HUES64 (cell line): Measurements from ENCODE around the gene ELFN2.
"Not testable (repeated sequence)": the region's sequence is repeated elsewhere in the genome, so short reads cannot be mapped to it uniquely, and the experiment has no call there.

Experiments used
- H3K27ac ChIP-seq: 2 replicates; pipeline ENCODE4 v1.7.0; 2013; ENCODE audit warnings: low read depth, low read length, inconsistent platforms
- H3K27me3 ChIP-seq: 2 replicates; pipeline ENCODE4 v1.6.1; 2013; ENCODE audit warnings: mild to moderate bottlenecking, low read length; ENCODE audit not compliant: insufficient read depth
- H3K36me3 ChIP-seq: 2 replicates; pipeline ENCODE4 v1.6.1; 2013; ENCODE audit warnings: mild to moderate bottlenecking, low read length; ENCODE audit not compliant: insufficient read depth
- H3K4me1 ChIP-seq: 2 replicates; pipeline ENCODE4 v1.6.1; 2013; ENCODE audit warnings: mild to moderate bottlenecking, low read length, moderate library complexity; ENCODE audit not compliant: insufficient read depth
- H3K4me3 ChIP-seq: 2 replicates; pipeline ENCODE4 v1.5.1; 2013; ENCODE audit warnings: mild to moderate bottlenecking, low read length, moderate library complexity
- H3K9ac ChIP-seq: 2 replicates; pipeline ENCODE4 v1.6.1; 2013; ENCODE audit warnings: mild to moderate bottlenecking, low read depth, low read length
- H3K9me3 ChIP-seq: 2 replicates; pipeline ENCODE4 v1.6.1; 2013; ENCODE audit warnings: low read depth, low read length; ENCODE audit not compliant: insufficient read depth
- WGBS: fragments of 150-250, 120-280 bp; methylation state at CpG from one replicate; pipeline ENCODE4 v1.1.7; 2013; ENCODE audit warnings: missing lambda C conversion rate; 5-methylcytosine and 5-hydroxymethylcytosine counted together

ELFN2 gene

DNA sequence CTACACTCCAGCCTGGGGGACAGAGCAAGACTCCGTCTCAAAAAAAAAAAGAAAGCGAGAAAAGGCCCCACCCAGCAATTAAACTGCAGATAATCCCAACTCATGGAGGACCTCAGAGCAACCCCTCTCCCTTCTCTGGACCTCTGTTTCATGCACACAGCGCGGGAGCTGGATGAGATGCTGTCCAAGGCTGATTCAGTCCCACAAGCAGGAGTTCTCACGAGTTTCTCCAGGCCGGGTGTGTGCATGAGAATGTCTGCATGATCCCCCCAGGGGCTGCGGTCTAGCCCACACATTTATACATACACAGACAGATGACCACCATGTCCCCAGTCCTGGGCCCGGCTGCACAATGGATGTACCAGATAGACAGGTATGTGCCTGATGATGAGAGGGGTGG is 19.4 kb downstream of the ELFN2 start:
- no peaks in the 10 kb centered on the region for H3K36me3 ChIP-seq
- H3K9me3 ChIP-seq = no peaks in the 10 kb centered on the region
- no peak overlapping the region for H3K4me3 ChIP-seq
- H3K27me3 ChIP-seq = no peaks in the 10 kb centered on the region
- no peaks in the 10 kb centered on the region for H3K4me1 ChIP-seq
- no peak overlapping the region for H3K9ac ChIP-seq
- H3K27ac ChIP-seq = no peak overlapping the region
- 89% methylated on average over 8 of the region's 8 CpGs for WGBS

DNA sequence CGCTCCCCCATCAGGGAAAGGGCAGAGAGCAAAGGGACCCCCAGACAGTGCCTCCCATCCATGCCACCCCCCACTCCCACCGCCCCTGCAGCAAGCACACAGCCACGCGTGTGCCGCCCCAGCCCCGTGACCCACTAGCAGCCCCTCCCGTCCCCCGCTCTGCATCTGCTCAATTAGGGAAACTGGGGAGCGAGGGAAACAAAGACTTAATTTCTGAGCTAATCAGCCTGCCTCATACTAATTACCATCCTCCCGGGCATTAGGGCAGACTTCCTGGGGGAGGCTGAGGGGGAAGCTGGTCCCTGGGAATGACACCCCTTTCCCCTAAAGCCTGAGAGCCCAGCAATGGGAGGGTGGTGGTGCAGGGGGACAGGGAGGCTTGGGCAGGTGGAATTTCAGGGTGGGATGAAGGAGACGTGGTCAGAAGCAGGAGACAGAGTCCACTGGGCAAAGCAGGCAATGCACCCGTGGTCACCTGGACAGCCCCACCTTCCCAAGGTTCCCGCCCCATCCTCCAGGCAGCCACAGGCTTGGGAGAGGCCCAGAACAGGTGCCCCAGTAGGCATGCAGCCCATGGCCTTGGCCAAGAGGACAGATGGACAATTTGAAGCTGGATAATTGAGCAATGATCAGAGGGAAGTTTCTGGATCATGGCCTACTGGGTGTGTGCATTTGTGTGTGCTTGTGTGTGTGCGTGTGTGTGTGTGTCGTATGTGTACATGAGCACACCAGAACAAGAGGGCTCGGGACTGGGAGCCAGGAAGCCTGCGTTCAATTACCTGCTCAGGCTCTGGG is 20.6 kb downstream of the ELFN2 start:
- no peak overlapping the region for H3K27ac ChIP-seq
- no peaks in the 10 kb centered on the region for H3K9me3 ChIP-seq
- no peaks in the 10 kb centered on the region for H3K36me3 ChIP-seq
- H3K9ac ChIP-seq = no peak overlapping the region
- 93% methylated on average over 16 of the region's 17 CpGs for WGBS
- H3K4me1 ChIP-seq = no peaks in the 10 kb centered on the region
- H3K27me3 ChIP-seq = no peaks in the 10 kb centered on the region
- H3K4me3 ChIP-seq = no peak overlapping the region

DNA sequence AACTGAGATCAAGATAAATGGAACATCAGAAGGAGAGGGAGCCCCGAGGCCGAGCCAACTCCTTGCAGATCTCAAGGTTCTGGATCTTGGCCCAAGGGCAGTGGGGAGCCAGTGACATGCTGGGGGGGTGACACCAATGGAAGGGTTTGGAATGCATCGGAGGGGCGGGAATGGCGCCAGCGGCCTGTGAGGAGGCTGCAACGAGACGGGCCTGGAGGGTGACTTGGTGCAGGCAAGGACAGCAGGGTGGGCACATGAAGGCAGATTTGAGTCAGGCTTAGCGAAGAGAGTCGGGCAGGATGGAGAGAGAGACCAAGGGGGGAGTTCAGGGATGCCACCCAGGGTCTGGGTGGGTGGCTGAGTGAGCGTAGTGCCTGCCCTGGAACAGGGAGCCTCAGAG is 23.2 kb downstream of the ELFN2 start:
- H3K9ac ChIP-seq = no peak overlapping the region
- H3K36me3 ChIP-seq = no peaks in the 10 kb centered on the region
- H3K9me3 ChIP-seq = no peaks in the 10 kb centered on the region
- no peak overlapping the region for H3K27ac ChIP-seq
- WGBS = 93% methylated on average over 11 of the region's 11 CpGs
- no peak overlapping the region for H3K4me3 ChIP-seq
- no peaks in the 10 kb centered on the region for H3K4me1 ChIP-seq
- H3K27me3 ChIP-seq = no peaks in the 10 kb centered on the region

DNA sequence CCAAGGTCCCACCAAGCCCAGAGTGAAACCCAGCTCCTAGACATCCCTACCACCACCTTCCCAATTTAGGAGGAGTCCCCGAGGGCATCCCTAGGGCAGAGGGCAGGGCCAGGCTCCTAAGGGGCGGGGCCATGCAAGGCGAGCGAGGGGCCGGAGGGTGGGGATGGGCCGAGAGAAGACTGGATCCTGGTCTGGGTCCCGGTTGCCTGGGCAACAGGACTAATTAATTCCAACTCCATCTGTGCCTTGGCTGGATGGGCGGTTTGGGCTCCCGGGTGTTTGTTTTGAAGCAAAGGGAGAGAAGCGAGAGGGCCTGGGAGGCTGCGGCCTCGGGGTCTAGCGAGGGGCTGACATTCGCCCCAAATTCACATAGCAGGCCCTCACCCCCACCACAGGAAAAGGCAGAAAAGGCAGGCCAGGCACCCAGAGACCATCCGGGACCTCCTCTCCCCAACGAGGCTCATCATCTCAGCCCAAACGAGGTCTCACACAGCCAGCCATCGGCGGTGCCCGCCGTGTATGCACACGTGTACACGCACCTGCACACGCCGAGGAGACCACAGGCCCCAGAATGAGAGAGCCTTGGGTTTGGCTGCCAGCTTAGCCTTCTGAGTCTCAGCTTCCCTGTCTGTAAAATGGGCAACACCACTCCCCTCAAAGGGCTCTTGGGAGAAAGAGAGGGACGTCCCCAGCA is 23.9 kb downstream of the ELFN2 start:
- no peaks in the 10 kb centered on the region for H3K36me3 ChIP-seq
- H3K9ac ChIP-seq = no peak overlapping the region
- 65% methylated on average over 25 of the region's 26 CpGs for WGBS
- no peak overlapping the region for H3K4me3 ChIP-seq
- no peaks in the 10 kb centered on the region for H3K27me3 ChIP-seq
- H3K4me1 ChIP-seq = no peaks in the 10 kb centered on the region
- no peak overlapping the region for H3K27ac ChIP-seq
- H3K9me3 ChIP-seq = no peaks in the 10 kb centered on the region

DNA sequence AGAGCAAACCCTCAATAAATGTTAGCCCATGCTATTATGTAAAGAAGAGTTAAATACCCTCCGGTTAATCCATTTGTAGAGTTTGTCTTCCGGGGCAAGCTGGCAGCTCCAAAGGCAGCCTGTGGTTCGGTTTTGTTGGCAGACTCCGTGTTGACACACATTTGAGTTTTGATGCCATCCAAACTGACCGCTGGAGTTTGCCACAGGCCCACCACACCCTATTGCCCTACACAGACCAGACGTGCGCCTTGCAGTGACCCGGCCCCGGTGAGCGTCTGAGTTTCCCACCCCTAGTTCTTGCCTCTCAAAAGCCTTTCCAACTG is 25.1 kb downstream of the ELFN2 start:
- H3K9me3 ChIP-seq = no peaks in the 10 kb centered on the region
- H3K9ac ChIP-seq = no peak overlapping the region

DNA sequence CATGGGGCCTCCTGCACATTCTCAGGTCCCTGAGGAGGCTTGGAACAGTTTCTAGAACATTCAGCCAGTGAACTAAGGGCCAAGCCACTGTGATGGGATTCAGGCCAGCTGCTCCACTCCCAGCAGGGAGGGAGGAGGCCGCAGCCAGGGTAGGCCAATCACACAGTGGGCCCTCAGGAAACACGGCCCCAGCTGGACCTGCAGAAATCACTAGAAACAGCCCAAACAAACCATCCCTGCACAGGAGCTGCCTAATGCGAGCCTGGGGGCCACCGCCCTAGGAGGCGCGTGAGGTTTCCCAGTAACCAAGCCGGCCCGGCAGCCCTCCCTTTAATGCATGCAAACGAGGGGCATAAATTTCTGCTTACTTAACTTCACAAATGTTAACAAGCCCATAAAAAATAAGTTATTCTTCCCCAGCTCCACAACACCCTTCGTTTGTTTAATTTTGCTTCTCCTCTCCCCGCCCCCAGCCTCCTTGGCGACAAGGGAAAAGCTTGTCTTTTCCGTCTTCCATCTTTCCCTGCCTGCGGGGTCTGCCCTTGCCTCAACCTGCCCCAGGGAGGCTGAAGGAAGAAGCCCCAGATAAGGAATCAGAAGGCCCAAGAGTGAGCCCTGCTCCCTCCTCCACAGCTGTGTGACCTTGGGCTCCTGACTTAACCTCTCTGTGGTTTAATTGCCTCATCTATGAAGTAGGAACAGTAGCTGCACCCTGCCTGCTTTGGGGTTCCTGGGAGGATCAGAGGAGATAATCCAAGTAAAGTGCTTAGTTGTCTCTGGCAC is 25.7 kb downstream of the ELFN2 start:
- H3K36me3 ChIP-seq = no peaks in the 10 kb centered on the region
- no peak overlapping the region for H3K4me3 ChIP-seq
- 74% methylated on average over 14 of the region's 14 CpGs for WGBS
- no peak overlapping the region for H3K9ac ChIP-seq
- no peaks in the 10 kb centered on the region for H3K4me1 ChIP-seq
- no peaks in the 10 kb centered on the region for H3K9me3 ChIP-seq
- H3K27ac ChIP-seq = no peak overlapping the region
- H3K27me3 ChIP-seq = no peaks in the 10 kb centered on the region

More for the DNA sequence above, 25.1 kb downstream of the ELFN2 start:
- Histone ChIP-seq H3K36me3 (no peaks in the 10 kb centered on the region), H3K4me3 (no peak overlapping the region), H3K4me1 (no peaks in the 10 kb centered on the region), H3K27ac (no peak overlapping the region), H3K27me3 (no peaks in the 10 kb centered on the region)
- whole genome bisulfite sequencing = 92% methylated on average over 10 of the region's 10 CpGs

DNA sequence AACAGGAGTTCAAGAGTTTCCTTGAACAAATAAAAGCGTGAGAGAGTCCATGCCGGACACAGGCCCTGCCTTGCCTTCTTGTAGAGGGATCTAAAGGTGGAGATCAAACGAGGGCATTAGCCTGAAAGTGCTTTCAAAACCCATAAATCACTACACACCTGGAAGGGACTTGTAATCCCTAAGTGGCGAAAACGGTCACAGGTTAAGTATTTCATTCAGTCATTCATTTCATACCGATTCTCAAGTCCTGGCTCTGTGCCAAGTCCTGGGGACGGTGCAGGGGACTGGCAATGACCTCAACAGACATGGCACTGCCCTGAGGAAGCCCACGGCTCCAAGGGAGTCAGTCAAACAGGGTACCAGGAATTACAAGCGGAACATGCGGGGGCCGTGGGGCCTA is 26.6 kb downstream of the ELFN2 start:
- no peaks in the 10 kb centered on the region for H3K27me3 ChIP-seq
- no peak overlapping the region for H3K4me3 ChIP-seq
- H3K9me3 ChIP-seq = no peaks in the 10 kb centered on the region
- H3K27ac ChIP-seq = no peak overlapping the region
- no peaks in the 10 kb centered on the region for H3K36me3 ChIP-seq
- no peaks in the 10 kb centered on the region for H3K4me1 ChIP-seq
- no peak overlapping the region for H3K9ac ChIP-seq
- 86% methylated on average over 11 of the region's 11 CpGs for WGBS

DNA sequence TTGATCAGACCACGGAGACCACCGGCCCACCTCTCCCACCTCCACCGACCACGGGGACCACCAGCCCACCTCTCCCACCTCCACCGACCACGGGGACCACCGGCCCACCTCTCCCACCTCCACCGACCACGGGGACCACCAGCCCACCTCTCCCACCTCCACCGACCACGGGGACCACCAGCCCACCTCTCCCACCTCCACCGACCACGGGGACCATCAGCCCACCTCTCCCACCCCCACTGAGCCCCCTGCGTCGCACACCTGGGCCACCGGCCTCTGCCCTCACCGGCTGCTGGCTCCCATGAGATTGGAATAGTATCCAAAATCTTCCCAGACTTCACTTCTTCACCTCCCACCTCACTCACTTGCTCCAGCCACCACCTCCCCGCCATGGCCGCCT is 27.8 kb downstream of the ELFN2 start:
- not testable (repeated sequence) for H3K9ac ChIP-seq, H3K27me3 ChIP-seq, H3K27ac ChIP-seq, H3K4me1 ChIP-seq, H3K36me3 ChIP-seq, H3K9me3 ChIP-seq, H3K4me3 ChIP-seq
- 91% methylated on average over 14 of the region's 19 CpGs for WGBS

DNA sequence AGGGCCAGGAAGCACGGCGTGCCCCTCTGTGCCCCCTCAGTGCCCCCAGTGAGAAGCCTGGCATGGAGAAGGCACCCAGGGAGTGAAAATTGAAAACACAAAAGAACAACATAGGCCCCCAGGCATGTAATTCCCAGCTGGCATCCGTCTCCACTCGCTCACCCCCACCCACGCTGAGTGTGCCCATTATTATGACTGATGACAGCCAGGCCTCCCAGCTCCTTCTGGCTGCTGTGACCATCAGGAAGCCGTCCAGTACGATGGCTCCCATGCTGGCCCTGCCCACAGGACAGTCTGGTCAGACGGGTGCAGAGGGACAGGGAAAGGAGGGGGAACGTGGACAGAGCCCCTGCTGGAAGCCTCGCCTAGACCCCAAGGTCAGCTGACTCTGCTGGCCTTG is 30.1 kb downstream of the ELFN2 start:
- no peaks in the 10 kb centered on the region for H3K27me3 ChIP-seq
- no peaks in the 10 kb centered on the region for H3K9me3 ChIP-seq
- WGBS = 82% methylated on average over 10 of the region's 10 CpGs
- H3K4me3 ChIP-seq = no peak overlapping the region
- no peaks in the 10 kb centered on the region for H3K4me1 ChIP-seq
- no peak overlapping the region for H3K27ac ChIP-seq
- no peak overlapping the region for H3K9ac ChIP-seq
- H3K36me3 ChIP-seq = no peaks in the 10 kb centered on the region

DNA sequence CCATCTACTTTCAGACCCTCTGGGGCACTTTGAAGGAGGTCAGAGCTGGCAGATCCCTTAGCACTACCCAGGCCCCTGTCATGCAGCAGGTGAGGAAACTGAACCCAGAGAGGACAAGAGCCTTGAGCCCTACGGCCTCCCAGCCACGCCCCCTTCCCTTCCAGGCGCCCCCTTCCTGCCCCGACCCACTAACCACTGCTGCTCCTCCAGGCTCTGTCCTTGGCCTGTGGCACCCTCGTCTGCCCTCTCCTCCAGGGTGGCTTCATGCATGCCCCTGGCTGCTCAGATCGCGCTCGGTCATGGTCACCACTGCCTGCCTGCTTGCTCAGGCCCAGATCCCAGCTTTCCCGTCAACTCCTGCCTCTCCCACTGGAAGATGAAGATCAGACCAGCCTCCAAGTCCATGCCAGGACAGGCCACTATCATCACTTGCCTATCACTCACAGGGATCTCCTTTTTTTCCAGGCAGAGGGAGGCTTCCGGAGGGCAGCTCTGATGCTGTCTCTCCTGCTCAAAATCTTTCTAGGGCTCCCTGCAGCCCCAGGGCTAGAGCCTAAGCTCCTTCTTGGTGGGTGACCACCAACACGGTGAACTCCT is 30.7 kb downstream of the ELFN2 start:
- H3K27me3 ChIP-seq = no peaks in the 10 kb centered on the region
- no peaks in the 10 kb centered on the region for H3K4me1 ChIP-seq
- H3K36me3 ChIP-seq = no peaks in the 10 kb centered on the region
- 84% methylated on average over 11 of the region's 11 CpGs for WGBS
- H3K27ac ChIP-seq = no peak overlapping the region
- H3K9me3 ChIP-seq = no peaks in the 10 kb centered on the region
- H3K4me3 ChIP-seq = no peak overlapping the region
- no peak overlapping the region for H3K9ac ChIP-seq

DNA sequence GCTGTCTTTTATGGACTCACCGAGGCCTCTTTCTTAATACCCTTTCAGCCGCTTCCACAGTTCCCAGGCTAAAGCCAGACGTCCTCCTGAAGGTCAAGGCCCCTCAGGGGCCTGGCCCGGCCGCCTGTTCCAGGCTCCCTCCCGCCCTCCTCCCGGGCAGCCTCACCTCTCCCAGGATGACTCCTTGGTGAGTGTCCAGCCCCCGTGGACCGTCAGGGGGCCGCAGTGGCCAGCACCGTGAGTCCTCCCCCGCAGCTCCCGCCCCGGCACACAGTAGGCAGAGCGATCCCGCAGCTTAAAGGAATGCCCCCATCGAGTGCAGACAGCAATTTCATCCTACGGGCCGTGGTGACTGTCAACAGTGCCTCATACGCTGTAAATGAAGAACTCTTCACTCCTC is 32.9 kb downstream of the ELFN2 start:
- no peaks in the 10 kb centered on the region for H3K27me3 ChIP-seq
- no peaks in the 10 kb centered on the region for H3K9me3 ChIP-seq
- H3K9ac ChIP-seq = no peak overlapping the region
- H3K4me1 ChIP-seq = no peaks in the 10 kb centered on the region
- WGBS = 71% methylated on average over 20 of the region's 20 CpGs
- no peaks in the 10 kb centered on the region for H3K36me3 ChIP-seq
- H3K27ac ChIP-seq = no peak overlapping the region
- no peak overlapping the region for H3K4me3 ChIP-seq
